ENCODE data around the gene COPG1. TPM values are rescaled to one million over a fixed set of nuclear protein-coding genes. Genes with fewer than 3 reads are reported as not detected.

COPG1 gene
- total and polyA plus RNA-seq, 9 of the 15 experiments (the other 6 are each of a cell fraction or from before 2014, with no cell fraction given) = 40.3 to 105 (median 62.4) TPM

- TF ChIP-seq E2F8 (IDR thresholded peaks at IDR 0.05; ENCODE audit: low read depth, partially characterized antibody) (peak; percentile 79), UBTF (IDR thresholded peaks at IDR 0.05; ENCODE audit: borderline replicate concordance in 1 of 2, low read depth in 2 of 2, low read length in 2 of 2) (0 out of 4 replicates have a peak, but pooled peaks of 1 of the 2 experiments have one; percentile 34), E2F6 (IDR thresholded peaks at IDR 0.05; ENCODE audit: borderline replicate concordance in 1 of 2, extremely low read depth in 1 of 2, insufficient read depth in 1 of 2, insufficient read length in 1 of 2, low read depth in 1 of 2, low read length in 1 of 2, poor library complexity in 1 of 2, severe bottlenecking in 1 of 2) (peak in 1 of 2 experiments; percentile 28), NFIC (IDR thresholded peaks at IDR 0.05) (0 out of 2 replicates have a peak, but pooled peaks have one; percentile 11), SP2 (IDR thresholded peaks at IDR 0.05; ENCODE audit: extremely low read depth, low read depth, low read length, poor library complexity, severe bottlenecking) (no peak), GTF2A2 (tag; IDR thresholded peaks at IDR 0.05) (no peak), HOXB6 (CRISPR knock-in tag; IDR thresholded peaks at IDR 0.05; ENCODE audit: borderline replicate concordance) (no peak), CREB1 (IDR thresholded peaks at IDR 0.05) (peak; percentile 77; the same call in 1 of the 2 replicates), CREB1 (CRISPR knock-in tag; IDR thresholded peaks at IDR 0.05) (peak; percentile 76; the same call in 1 of the 2 replicates), MYC (IDR thresholded peaks at IDR 0.05; ENCODE audit: low read depth, low read length) (0 out of 2 replicates have a peak, but pooled peaks have one; percentile 12), MYC (CRISPR knock-in tag; IDR thresholded peaks at IDR 0.05; ENCODE audit: borderline replicate concordance, low read depth) (no peak), MIER1 (IDR thresholded peaks at IDR 0.05; ENCODE audit: low read depth) (no peak), SMARCB1 (IDR thresholded peaks at IDR 0.05; ENCODE audit: insufficient read length, low read depth) (no peak), ELF2 (CRISPR knock-in tag; IDR thresholded peaks at IDR 0.05) (no peak), ID3 (CRISPR knock-in tag; IDR thresholded peaks at IDR 0.05) (no peak), ID3 (tag; IDR thresholded peaks at IDR 0.05) (no peak), ZKSCAN8 (CRISPR knock-in tag; IDR thresholded peaks at IDR 0.05) (no peak), POLR2H (tag; IDR thresholded peaks at IDR 0.05; ENCODE audit: low read depth) (peak; percentile 61; the same call in 1 of the 2 replicates), HIVEP1 (CRISPR knock-in tag; IDR thresholded peaks at IDR 0.05) (no peak), ATF7 (IDR thresholded peaks at IDR 0.05) (0 out of 2 replicates have a peak, but pooled peaks have one; percentile 41)
Observed at GRCh38 chr3:129278439-129278965, 29.1 kb downstream of the COPG1 start, which contains the start of gene HMCES (continued).

Measured in K562 (cell line).